Limb (tissue), 2 donors: ENCODE measurements around the gene C3orf18.

ENCODE experiments used
- DNase-seq, 2 donors: peaks; one replicate each; pipeline ENCODE4 v3.0.0-alpha.2; 2016; ENCODE audit errors: extremely low spot score in 2 of 2

The C3orf18 gene

DNA sequence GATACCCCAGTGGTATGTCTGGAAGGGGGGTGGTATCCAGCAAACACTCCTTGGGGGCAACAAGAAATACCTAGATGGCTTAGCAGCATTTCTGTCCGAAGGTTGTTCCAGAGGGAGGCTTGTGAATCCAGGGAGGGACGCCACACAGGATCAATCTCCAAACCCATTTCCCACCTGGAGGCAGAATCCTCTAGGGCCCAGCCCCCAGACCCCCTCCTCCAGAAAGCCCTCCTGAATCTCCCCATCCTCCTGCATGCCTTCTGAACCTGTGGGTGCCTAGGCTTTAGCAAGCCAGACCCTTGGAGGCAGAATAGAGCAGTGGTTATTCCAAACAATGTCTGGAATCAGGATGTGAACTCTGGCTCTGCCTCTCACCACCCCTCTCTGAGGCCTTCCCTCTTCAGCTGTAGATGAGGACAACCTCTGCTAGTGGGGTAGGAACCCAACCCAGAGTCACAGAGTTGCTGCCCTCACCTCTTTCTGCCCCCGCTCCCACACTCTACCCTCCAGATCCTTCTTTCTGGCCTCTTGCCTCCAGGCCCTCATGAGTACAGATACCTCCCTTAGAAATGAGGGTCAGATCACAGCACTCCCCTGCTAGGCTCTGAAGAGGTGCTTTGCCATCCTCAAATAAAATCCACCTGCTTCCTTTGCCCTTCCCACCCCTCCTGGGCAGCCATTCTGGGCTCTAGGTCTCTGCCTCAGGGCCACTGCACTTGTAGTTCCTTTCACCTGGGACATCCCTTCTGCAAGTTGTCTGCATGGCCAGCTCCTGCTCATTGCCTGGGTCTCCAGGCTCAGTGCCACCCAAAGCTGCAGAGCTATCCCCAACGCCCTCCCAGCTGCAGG, 35.9 kb upstream of the C3orf18 start:
- DNase-seq: no peak

DNA sequence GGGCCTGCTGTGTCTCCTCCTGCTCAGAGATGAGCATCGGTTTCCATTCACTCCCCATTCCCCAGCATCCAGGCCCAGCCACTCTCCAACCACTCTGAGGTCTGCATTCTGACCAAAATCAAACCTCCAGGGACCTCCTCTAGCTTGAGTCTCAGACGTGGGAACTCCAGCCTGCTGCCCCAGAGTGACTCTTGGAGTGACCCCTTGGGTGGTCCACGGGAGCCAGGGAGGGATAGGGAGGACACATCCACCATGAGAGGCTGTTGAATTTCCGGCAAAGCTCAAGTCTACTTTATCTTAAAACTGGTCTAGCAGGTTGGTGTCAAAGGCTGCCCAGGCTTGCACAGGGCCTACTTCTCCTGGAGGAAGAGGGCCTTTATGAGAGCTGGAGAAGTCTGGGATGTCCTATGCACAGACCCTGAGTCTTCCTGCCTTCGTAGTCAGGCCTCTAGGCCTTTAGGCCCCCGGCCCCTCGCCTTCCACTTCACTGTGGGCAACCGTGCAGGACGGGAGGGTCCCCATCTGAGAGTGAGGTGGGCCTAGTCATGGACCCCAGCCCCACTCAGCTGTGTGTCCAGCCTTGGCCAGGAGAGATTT, 35.1 kb upstream of the C3orf18 start:
- DNase-seq: no peak

DNA sequence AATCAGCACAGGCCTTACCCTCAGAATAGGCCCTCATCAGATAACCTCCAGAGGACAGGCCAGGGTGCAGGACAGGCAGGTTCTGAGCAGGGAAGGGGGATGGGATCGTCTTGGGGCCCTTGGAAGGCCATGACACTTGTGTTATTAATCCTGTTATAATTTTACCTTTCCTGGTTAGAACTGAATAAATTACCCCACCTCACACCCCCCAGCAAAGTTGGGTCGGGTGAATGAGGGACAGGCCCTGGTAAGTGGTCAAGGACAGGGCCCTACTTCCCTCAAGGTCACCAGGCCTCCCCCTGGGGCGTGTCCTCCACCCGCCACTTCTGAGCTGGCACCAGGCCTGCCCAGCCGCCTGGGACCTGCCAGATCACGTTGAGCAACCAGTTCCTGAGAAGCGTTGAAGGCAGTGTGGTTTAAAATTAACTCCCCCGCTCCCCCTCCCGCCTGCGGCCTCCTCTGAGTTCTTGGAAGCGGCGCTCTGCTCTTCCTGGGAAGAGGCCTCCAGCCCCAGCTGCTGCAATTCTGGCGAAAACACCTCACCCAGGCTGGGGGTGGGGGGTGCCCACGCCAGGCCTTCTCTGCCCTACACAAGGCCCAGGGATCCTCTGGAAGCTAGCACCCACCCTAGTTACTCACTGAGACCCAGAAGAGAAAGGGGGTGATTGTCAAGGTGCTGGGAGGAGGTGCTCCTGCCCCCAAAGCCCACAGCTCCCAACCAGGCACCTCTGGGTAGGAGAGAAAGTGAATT, 33.5 kb upstream of the C3orf18 start:
- peak; percentile 91 to 93 for DNase-seq

DNA sequence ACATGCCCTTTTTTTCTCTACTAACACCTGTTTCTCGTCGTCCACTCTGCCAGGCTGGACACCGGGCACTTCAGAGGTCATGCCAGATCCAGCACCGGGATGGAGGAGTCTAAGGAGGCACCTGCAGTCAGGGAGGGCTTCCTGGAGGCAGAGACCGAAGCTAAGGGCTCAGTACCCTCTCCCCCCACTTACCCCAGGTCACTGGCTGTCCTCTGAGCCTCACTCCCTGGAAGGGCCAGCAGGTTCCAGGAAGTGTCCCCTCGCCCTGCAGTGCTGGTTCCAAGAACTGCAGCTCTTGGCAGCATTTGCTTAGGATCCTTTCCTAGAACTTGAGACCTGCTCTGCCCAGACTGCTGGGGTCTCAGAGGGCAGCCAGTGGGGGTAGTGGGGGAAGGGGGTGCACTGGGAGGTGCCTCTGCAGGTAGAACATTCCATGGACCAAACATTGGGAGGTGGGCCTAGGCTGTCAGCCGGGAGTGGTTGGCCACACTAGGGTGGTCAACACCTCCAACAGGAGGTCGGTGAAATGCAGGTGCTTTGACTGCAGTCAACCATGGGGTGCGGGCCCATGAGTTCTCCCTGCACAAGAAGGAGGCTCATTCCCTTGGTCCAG, 32.7 kb upstream of the C3orf18 start:
- no peak for DNase-seq

DNA sequence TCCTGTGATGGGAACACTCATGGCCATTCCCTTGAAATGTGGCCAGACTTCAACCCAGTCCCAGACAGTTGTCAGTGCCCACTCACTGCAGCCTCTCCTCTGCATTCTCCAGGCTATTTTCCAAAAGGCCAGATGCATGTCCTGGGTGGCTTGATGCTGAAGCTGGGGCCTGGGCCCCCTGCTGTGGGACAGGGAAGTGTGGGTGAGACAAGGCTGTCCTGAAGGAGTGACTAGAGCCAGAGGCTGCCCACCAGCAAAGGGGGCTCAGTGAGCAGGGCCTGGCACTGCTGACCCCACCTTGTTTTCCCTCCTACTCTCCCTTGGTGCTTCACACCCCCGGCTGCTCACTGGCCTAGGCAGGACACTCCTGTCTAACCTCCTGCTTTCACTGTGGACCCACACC, 32.2 kb upstream of the C3orf18 start:
- DNase-seq: no peak

DNA sequence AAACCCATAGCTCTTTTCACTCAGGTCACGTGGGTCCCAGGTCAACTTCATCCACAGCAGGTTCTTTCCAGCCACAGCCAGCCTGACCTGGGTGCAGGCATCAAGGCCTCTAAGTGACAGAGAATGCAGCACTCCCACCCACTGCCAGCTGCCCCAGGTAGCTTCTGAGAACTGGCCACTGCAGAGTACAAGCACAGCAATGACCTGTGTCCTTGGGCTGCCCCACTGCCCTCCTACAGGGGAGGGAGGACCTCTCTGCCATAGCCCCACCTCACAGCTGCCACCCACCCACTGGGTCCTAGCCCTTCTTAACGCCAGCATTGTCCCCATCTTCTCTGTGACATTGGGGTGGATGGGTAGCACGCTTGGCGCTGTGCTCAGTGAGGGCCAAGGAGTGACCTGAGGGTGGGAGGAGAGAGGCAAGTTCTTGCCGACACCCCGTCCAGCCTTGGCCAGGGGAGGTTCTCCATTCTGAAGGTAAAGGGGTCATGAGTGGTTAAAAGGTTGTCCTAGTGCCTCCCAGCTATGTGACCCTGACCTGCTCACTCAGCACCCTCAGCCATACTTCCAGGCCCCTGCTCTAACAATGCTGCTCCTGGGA, 31.7 kb upstream of the C3orf18 start:
- DNase-seq: no peak

DNA sequence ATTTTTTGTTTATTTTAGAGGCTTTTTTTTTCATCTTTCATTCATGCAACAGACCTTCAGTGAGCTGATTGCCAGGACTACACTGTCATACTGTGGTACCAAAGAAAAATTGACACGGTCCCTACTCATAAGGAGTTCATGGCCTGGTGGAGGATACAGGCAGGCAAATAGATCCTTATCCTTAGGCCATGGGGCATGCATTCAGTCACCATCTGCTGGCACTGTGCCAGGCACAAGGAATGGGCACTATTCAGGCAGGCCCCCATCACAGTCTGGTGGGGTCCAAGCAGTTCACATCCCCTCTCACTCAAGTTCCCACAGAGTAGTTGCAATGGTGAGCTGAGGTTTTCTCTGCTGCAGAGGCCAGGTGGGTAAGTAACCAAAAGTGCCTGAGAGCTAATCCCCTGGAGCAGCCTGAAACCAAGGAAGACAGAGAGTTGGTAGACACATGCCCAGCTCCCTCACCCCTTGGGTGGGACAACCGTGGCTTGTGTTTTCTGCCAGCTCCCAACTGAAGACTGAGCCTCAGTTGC, 26.8 kb upstream of the C3orf18 start:
- DNase-seq: no peak

DNA sequence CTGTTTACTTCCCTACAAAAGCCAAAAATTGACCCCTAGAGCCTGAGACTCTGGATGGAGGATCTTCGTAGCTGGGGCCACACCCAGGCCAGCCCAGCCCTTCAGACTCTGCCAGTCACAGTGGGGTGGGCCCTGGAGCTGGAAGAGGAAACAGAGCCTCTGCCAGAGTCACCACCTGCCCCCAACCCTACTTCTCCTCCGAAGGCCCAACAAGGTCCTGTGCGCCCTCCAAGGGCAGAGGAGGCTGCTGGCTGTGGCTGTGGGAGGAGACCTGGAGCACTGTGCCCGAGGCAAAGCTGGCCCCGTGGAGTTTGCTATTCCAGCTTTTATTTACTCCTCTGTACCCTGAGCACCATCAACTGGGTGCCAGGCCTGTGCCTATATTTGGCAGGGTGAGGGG, 25.0 kb upstream of the C3orf18 start:
- no peak for DNase-seq

DNA sequence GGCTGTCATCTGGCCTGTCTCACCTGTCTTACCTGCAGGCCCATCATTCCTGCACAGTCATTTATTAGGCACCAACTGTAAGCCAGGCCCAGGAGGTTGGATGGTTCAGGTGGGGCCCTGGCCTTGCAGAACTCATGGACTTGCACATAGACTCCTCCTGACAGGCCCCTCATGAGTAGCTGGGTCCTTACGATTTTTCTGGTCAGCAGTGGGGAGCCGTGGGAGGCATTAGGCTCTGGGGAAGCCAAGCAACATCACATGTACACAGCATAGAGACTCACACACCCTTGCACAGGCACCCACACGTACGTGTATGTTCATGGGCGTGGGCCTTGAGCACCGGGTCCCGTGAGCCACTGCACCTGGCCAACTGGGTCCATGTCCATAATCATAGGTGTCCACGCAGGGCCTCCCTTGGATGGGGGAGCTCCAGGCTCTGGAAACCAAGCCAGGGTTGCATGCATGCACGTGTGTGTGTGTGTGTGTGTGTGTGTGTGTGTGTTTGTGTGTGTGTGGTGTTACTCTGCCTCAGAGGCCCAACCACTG, 23.7 kb upstream of the C3orf18 start:
- DNase-seq: no peak

DNA sequence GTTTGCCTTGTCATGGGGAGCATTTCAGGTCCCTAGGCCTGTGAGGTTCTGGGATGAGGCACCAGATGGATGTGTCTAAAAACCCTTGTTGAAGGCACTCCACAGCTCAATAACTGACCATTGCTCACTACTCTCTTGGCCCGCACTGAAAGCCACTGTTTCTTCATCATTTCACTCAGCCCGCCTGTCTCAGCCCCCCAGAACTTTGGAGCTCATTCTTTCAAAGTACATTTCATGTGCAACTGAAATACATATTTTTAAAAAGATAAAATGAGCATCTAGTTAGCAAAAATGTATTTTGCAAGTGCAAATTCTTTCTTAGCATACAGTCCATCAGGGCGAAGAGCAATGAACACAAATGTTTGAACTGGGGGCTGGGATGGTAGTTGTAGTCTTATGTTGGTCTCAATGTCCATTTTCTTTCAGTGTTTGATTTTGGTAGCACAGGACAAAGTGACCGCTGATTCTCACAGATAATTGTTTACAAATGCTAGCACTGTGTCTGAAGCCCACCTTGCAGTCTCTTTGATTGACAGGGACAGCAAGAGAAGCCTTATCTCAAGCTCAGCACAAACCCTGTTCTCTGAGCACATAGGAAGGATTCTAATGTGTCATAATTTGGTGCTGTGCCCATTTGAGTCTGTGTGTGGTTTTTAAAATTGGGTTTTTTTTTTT, 21.3 kb upstream of the C3orf18 start:
- no peak for DNase-seq

DNA sequence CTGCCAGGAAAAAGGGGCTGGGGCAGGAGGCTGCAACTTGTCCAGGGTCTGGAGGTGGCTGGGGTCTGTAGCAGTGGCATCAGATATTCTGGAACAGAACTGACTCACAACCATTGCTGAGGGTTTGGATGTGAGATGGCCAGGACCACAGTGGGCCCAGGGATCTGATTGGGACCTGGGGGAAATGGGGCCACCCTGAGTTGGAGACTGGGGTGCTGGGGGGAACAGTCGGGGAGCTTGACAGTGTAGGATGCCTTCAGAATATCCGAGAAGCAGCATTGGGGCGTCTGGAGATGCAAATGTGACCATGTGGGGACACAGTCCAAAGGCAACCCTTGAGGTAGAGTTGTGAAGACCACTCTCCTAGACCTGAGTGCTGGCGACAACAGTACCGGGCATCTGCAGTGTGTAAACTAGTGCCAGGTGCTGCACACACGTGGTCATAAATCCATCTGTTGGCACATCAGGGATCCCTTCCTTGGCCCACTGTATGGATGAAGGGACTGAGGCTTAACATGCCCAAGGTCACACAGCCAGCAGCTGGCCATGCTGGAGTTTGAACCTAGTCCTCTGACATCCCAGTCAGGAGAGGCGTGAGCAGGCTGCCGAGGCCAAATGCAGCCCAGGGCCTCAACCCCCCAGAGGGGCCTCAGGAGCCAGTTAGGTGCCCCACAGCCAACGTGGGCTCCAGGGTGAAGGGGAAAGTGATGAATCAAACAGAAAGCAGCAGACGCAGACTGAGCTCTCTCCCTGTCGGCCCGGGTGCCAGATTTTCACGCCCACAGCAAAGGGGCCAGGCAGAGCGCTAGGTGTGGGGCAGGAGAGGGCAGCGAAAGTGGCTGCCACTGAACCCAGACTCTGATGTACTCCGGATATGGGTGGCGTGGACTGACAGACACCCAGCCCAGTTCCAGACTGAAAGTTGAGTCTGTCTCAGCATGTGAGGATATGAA, 20.5 kb upstream of the C3orf18 start:
- DNase-seq: no peak

DNA sequence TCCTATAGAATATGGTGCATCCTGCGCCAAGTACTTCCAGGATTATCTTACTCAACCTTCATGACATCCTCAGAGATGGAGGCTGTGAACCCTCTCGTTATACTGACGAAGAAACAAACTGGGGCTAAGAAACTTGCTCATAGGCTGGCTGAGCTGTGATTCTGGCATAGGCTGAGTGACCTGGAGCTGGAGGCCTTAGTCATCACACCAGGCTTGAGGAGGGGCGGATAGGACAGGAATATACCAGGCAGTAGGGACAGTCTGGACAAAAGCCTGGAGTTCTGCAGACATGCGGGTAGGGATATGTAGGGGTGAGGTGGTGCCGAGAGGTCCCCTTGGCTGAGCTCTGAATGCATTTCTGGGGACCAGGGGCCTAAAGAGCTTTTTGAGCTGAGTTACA, 19.8 kb upstream of the C3orf18 start:
- DNase-seq: no peak

DNA sequence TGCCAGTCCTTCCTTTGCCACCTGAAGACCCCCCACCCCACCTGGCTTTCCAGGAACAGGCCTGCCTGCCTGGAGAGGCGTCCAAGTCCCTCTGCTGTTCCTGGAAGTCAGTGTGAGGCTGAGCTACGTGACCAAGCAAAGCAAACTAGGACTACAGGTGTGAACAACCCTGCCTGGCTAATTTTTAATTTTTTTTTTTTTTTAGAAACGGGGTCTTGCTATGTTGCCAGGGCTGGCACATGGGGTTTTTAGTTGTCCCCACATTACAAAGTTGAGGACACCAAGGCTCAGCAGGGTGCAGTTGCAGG, 19.2 kb upstream of the C3orf18 start:
- no peak for DNase-seq

DNA sequence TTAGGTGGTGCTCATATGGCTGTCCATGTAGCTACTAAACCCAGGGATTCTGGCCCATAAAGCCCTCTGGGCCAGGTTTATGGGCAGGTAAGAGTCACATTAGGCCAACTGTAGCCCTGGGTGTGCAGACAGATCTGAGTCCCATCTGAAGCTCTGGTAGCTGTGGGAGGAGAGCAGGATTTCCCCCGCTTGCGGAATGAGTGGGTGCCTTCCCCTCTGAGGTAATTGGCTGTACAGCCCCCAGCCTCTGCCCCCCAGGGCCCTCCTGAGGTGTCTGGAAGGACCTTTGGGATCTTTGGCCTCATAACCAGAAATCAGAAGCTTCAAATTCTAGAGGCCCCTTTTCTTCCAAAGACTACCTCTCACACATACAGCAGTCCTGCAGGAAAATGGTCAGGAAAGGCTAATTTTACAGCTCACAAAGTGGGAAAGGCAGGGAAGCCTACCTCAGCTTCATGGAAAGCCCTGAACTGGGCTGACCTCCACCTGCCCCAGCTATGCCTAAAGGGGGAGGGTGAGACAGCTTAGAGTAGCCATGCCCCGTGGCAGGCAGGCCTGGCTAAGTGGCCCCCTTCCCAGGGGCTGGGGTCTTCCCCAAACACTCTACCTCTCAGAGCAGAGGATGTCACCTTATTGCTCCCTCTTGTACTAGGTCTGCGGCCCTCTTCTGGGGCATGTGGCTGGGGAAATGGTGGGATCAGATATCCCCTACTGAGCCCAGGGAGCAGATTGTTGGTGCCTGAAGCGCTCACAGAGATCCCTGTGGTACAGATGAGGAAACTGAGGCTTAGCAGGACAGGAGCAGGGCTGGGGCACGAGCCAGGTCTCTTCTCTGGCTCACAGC, 18.6 kb upstream of the C3orf18 start:
- DNase-seq: no peak

DNA sequence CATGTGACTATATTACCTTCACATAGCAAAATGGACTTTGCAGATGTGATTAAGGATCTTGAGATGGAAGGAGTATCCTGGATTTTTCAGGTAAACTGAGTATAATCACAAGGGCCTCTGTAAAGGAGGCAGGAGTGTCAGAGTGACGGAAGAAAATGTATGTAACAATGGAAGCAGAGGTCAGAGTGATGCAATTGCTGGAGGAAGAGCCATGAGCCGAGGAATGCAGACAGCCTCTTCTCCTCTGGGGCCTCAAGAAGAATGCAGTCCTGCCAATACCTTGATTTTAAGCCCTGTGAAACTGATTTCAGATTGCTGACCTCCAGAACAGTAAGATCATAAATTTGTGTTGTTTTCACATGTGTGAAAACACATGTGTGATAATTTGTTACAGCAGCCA, 16.8 kb upstream of the C3orf18 start:
- DNase-seq: no peak

DNA sequence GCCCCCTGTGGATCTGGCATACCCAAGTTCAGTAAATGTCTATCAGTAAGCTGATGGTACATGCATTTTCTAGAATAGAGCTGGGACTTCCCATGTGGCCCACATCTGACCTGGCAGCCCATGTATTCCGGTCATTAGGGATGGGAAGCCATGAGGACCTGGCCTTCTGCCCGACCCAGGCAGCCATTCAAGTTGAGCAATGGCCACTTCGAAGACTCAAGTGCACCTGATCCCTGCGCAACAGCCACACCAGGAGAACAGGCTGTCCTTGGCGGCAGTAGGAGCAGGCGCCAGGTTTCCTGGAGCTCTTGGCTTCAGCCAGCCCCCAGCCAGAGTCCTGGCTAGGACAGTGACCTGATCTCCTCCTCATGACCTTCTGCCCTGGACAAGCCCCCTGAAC, 16.4 kb upstream of the C3orf18 start:
- DNase-seq: no peak

DNA sequence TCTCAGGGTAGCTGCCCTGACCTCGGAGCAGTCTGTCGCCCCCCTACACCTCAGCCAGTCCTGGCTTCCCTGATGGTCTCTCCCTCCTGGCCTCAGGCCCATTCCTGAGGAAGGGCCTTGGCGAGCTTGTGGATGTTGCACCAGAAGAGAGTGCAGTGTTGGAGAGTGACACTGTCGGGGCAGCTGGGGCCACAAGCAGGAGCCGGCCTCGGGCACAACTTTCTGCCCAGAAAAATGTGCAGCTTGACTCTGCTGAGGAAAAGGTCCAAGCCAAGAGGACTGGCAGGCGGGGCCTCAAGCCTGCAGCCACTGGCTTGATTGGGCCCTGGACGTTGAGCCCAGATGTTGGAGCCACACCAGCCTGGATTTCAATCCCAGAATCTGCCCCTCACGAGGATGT, 14.5 kb upstream of the C3orf18 start:
- DNase-seq: no peak

DNA sequence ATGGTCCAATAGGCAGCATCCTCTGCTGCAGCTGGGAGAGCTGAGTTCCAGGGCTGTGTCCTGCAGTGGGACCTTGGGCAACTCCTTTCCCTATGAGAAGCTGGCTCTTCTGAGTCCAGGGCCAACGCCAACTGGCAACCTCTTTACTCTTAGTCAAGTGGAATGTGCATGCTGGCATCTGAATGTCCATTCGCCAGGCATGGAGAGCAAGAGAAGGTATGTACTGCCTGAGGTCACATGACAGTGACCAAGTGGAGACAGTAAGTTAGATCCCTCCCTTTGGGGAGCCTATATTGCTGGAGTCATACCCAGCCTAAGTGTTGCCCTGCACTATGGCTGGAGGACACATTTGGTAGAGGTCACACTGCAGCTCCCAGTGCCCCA, 13.9 kb upstream of the C3orf18 start:
- no peak for DNase-seq
